NT2/D1 (cell line): Measurements from ENCODE around the gene RBMS1.

ENCODE experiments used
- SUZ12 ChIP-seq: IDR thresholded peaks from 2 replicates; pipeline ENCODE4 v1.6.1; 2011; ENCODE audit not compliant: insufficient read length, insufficient read depth; ENCODE audit errors: extremely low read depth
- YY1 ChIP-seq: IDR thresholded peaks from 2 replicates; pipeline ENCODE4 v1.6.1; 2011; ENCODE audit not compliant: insufficient read length, insufficient read depth
- ZNF274 ChIP-seq: IDR thresholded peaks from 2 replicates; pipeline ENCODE4 v1.6.1; 2011; ENCODE audit warnings: mild to moderate bottlenecking, low read depth, low read length

DNA sequence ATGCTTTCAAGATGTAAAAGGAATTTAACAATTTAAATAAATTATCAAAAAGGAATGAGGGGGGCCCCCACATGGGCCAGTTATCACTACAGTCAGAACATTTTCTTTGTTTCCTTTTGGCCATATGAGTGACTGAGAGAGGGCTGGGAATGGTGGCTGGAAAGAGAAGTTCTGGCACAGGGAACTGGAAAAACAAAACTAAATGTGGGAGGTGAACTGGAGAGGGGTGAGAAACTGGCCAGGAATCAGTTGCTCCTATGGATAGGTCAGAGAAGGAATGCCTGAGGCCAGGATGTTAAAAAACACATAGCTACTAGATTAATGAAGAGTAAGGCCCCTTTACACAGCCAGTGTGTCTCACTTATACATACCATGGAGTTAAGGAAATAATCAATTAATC is 121.0 kb downstream of the RBMS1 start:
- TF ChIP-seq SUZ12 (no peak), YY1 (no peak), ZNF274 (no peak)
